Smooth muscle cell (in vitro differentiated cells): ENCODE results near the gene LY6G5C. TPM values are rescaled to one million over a fixed set of nuclear protein-coding genes. Genes with fewer than 3 reads are reported as not detected.
A peak's percentile ranks its signal among the peaks of the same experiment; 100 is the strongest.

Source experiments
- DNase-seq: peaks from one replicate; lab custom pipeline; 2025; ENCODE audit not compliant: unreplicated experiment; lab: John Stamatoyannopoulos, UW
- H2AFZ ChIP-seq: fragments of 200-600 bp; sonication (generic); 2 replicates; pipeline ENCODE4 v1.6.0; 2016; ENCODE audit warnings: antibody characterized with exemption, low read depth, mild to moderate bottlenecking
- H3F3A ChIP-seq: fragments of 200-600 bp; sonication (generic); 2 replicates; pipeline ENCODE4 v1.6.0; 2017; ENCODE audit warnings: antibody characterized with exemption, low read depth
- H3K27ac ChIP-seq: fragments of 200-600 bp; sonication (generic); 2 replicates; pipeline ENCODE4 v1.5.1; 2016; ENCODE audit warnings: low read depth, mild to moderate bottlenecking
- H3K27me3 ChIP-seq: fragments of 200-600 bp; sonication (generic); 2 replicates; pipeline ENCODE4 v1.6.1; 2016; ENCODE audit warnings: low read depth, mild to moderate bottlenecking
- H3K36me3 ChIP-seq: fragments of 200-600 bp; sonication (generic); 2 replicates; pipeline ENCODE4 v1.5.1; 2016; ENCODE audit warnings: low read depth
- H3K4me1 ChIP-seq: fragments of 200-600 bp; sonication (generic); 2 replicates; pipeline ENCODE4 v1.5.1; 2016; ENCODE audit warnings: low read depth
- H3K4me2 ChIP-seq: fragments of 200-600 bp; sonication (generic); 2 replicates; pipeline ENCODE4 v1.6.0; 2016; ENCODE audit warnings: mild to moderate bottlenecking
- H3K4me3 ChIP-seq: fragments of 200-600 bp; sonication (generic); 2 replicates; pipeline ENCODE4 v1.5.1; 2016; ENCODE audit warnings: mild to moderate bottlenecking
- H3K79me2 ChIP-seq: fragments of 200-600 bp; sonication (generic); 2 replicates; pipeline ENCODE4 v1.6.0; 2016; ENCODE audit warnings: low read depth, mild to moderate bottlenecking
- H3K9ac ChIP-seq: fragments of 200-600 bp; sonication (generic); 2 replicates; pipeline ENCODE4 v1.6.0; 2016; ENCODE audit warnings: low read depth
- H3K9me3 ChIP-seq: fragments of 200-600 bp; sonication (generic); replicated peaks from 2 replicates; pipeline ENCODE4 v1.5.1; 2016; ENCODE audit warnings: low read depth
- H4K20me1 ChIP-seq: fragments of 200-600 bp; sonication (generic); 2 replicates; pipeline ENCODE4 v1.6.0; 2016; ENCODE audit warnings: low read depth
- CTCF ChIP-seq: fragments of 200-600 bp; sonication (generic); IDR thresholded peaks from 2 replicates; pipeline ENCODE4 v1.5.1; 2017; ENCODE audit warnings: borderline replicate concordance, mild to moderate bottlenecking, antibody characterized with exemption; ENCODE audit not compliant: insufficient read depth, poor library complexity, severe bottlenecking
- WGBS: methylation state at CpG from one replicate; pipeline ENCODE4 v1.1.7; 2016; ENCODE audit warnings: low lambda C conversion rate; 5-methylcytosine and 5-hydroxymethylcytosine counted together
- polyA plus RNA-seq: library from polyadenylated mRNA; unstranded; fragments of >200 nt; fragmentation: Nextera tagmentation; extraction: Ambion mirVana; gene quantifications from 2 replicates; pipeline ENCODE4 v1.2.1, GENCODE V29; 2016
- total RNA-seq: library from RNA; depleted of rRNA; stranded (reverse); fragments of >200 nt; gene quantifications from 2 replicates; pipeline ENCODE4 v1.2.3, GENCODE V29; 2014

Gene LY6G5C
- total and polyA plus RNA-seq, 2 experiments from 2014 or later, result 0.67 to 3.8 TPM

GRCh38 chr6:31702405-31702818, 21.5 kb upstream of the LY6G5C start:
- TF ChIP-seq CTCF, result no peak
- H3K9ac ChIP-seq, result peak overlapping the region; percentile 90

GRCh38 chr6:31701666-31702404, 21.0 kb upstream of the LY6G5C start:
- no peaks in the 10 kb centered on the region for H3K9me3 ChIP-seq
- peaks cover 10% of the 10 kb centered on the region for H3K4me1 ChIP-seq
- TF ChIP-seq CTCF, result no peak
- peak overlapping the region; percentile 86 for H3K4me2 ChIP-seq
- WGBS, result 58% methylated on average over 7 of the region's 7 CpGs
- peaks cover 5% of the 10 kb centered on the region for H4K20me1 ChIP-seq
- no peaks in the 10 kb centered on the region for H3F3A ChIP-seq
- peak overlapping the region; percentile 90 for H3K9ac ChIP-seq
- peak overlapping the region; percentile 81 for H3K27ac ChIP-seq
- H3K36me3 ChIP-seq, result no peaks in the 10 kb centered on the region
- DNase-seq, result no peak
- H3K4me3 ChIP-seq, result peak overlapping the region; percentile 71
- H2AFZ ChIP-seq, result peak overlapping the region; percentile 82
- peaks cover 27% of the 10 kb centered on the region for H3K79me2 ChIP-seq
- no peaks in the 10 kb centered on the region for H3K27me3 ChIP-seq

More at GRCh38 chr6:31702405-31702818, 21.5 kb upstream of the LY6G5C start:
- Histone ChIP-seq H4K20me1 (peaks cover 5% of the 10 kb centered on the region), H3K4me1 (peaks cover 10% of the 10 kb centered on the region), H3K36me3 (no peaks in the 10 kb centered on the region), H3K27ac (peak overlapping the region; percentile 81), H3K4me3 (peak overlapping the region; percentile 71), H3K4me2 (peak overlapping the region; percentile 86), H3K27me3 (no peaks in the 10 kb centered on the region), H3F3A (no peaks in the 10 kb centered on the region), H2AFZ (peak overlapping the region; percentile 82), H3K79me2 (peaks cover 27% of the 10 kb centered on the region), H3K9me3 (no peaks in the 10 kb centered on the region)
- WGBS, result 6% methylated on average over 10 of the region's 10 CpGs
- no peak for DNase-seq

GRCh38 chr6:31700740-31701401, 20.0 kb upstream of the LY6G5C start:
- Histone ChIP-seq H3K4me2 (no peak overlapping the region), H3K4me3 (peak overlapping the region; percentile 2), H3F3A (no peaks in the 10 kb centered on the region), H3K36me3 (no peaks in the 10 kb centered on the region), H3K27me3 (no peaks in the 10 kb centered on the region), H3K4me1 (peaks cover 10% of the 10 kb centered on the region), H3K9ac (no peak overlapping the region), H2AFZ (no peak overlapping the region), H3K27ac (no peak overlapping the region), H4K20me1 (peaks cover 5% of the 10 kb centered on the region), H3K9me3 (no peaks in the 10 kb centered on the region), H3K79me2 (peaks cover 27% of the 10 kb centered on the region)
- DNase-seq, result no peak
- no peak for TF ChIP-seq CTCF
- WGBS, result over 99% methylated on average over 5 of the region's 5 CpGs
